Stomach (tissue), 4 donors: Measurements from ENCODE around the gene CHPF.

Experiments
- EP300 ChIP-seq: sonication (generic); formaldehyde crosslinking; IDR thresholded peaks from one replicate; pipeline ENCODE4 v1.6.1; 2017; ENCODE audit warnings: antibody characterized with exemption
- POLR2A ChIP-seq, 4 donors: fragments of 450-650 bp; IDR thresholded peaks; one replicate each; pipeline ENCODE4 v1.6.1; 2016; ENCODE audit warnings: antibody characterized with exemption in 4 of 4, control low read depth in 2 of 4, mild to moderate bottlenecking in 1 of 4, moderate library complexity in 1 of 4
- POLR2AphosphoS5 ChIP-seq, 3 donors: sonication (generic); formaldehyde crosslinking; IDR thresholded peaks; one replicate each; pipeline ENCODE4 v1.6.1; 2016; ENCODE audit warnings: antibody characterized with exemption in 3 of 3
- TF ChIP-seq, protein P1 (sequence below), 7 experiments: fragments of 450-650 bp in 4 of 7; fragments of 200-600 bp in 3 of 7; sonication (generic) in 3 of 7; IDR thresholded peaks; one replicate each; pipeline ENCODE4 v1.5.1; 2016 to 2019; ENCODE audit warnings: antibody characterized with exemption in 7 of 7, control low read depth in 2 of 7, mild to moderate bottlenecking in 1 of 7

DNA sequence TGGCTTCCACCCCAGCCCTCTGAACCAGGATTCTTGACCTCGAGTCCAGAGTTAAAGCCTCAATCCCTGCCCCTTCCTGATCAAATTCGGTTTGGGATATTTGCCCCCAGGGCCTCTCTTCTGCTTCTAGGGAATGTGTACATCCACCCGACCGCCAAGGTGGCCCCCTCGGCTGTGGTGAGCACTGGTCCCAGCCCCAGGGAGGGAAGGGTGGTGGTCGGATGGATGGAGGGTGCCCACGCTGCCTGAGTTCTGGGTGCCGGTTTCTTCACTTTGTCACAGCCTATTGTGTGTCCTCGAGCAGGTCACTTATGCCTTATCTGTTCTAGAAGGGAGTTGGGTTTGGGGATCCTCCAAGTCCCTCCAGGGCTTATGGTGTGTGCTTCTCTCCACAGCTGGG is 38.0 kb downstream of the CHPF start:
- TF ChIP-seq POLR2A (IDR thresholded peaks at IDR 0.05) (no peak), POLR2AphosphoS5 (IDR thresholded peaks at IDR 0.05) (no peak), EP300 (no peak)
- TF ChIP-seq, protein P1, sequence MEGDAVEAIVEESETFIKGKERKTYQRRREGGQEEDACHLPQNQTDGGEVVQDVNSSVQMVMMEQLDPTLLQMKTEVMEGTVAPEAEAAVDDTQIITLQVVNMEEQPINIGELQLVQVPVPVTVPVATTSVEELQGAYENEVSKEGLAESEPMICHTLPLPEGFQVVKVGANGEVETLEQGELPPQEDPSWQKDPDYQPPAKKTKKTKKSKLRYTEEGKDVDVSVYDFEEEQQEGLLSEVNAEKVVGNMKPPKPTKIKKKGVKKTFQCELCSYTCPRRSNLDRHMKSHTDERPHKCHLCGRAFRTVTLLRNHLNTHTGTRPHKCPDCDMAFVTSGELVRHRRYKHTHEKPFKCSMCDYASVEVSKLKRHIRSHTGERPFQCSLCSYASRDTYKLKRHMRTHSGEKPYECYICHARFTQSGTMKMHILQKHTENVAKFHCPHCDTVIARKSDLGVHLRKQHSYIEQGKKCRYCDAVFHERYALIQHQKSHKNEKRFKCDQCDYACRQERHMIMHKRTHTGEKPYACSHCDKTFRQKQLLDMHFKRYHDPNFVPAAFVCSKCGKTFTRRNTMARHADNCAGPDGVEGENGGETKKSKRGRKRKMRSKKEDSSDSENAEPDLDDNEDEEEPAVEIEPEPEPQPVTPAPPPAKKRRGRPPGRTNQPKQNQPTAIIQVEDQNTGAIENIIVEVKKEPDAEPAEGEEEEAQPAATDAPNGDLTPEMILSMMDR (IDR thresholded peaks at IDR 0.05): no peak
